Measurements from ENCODE around the gene ABCA1. TPM values are rescaled to one million over a fixed set of nuclear protein-coding genes. Genes with fewer than 3 reads are reported as not detected.
"Not testable (repeated sequence)": the region's sequence is repeated elsewhere in the genome, so short reads cannot be mapped to it uniquely, and the experiment has no call there.

The ABCA1 gene, protein sequence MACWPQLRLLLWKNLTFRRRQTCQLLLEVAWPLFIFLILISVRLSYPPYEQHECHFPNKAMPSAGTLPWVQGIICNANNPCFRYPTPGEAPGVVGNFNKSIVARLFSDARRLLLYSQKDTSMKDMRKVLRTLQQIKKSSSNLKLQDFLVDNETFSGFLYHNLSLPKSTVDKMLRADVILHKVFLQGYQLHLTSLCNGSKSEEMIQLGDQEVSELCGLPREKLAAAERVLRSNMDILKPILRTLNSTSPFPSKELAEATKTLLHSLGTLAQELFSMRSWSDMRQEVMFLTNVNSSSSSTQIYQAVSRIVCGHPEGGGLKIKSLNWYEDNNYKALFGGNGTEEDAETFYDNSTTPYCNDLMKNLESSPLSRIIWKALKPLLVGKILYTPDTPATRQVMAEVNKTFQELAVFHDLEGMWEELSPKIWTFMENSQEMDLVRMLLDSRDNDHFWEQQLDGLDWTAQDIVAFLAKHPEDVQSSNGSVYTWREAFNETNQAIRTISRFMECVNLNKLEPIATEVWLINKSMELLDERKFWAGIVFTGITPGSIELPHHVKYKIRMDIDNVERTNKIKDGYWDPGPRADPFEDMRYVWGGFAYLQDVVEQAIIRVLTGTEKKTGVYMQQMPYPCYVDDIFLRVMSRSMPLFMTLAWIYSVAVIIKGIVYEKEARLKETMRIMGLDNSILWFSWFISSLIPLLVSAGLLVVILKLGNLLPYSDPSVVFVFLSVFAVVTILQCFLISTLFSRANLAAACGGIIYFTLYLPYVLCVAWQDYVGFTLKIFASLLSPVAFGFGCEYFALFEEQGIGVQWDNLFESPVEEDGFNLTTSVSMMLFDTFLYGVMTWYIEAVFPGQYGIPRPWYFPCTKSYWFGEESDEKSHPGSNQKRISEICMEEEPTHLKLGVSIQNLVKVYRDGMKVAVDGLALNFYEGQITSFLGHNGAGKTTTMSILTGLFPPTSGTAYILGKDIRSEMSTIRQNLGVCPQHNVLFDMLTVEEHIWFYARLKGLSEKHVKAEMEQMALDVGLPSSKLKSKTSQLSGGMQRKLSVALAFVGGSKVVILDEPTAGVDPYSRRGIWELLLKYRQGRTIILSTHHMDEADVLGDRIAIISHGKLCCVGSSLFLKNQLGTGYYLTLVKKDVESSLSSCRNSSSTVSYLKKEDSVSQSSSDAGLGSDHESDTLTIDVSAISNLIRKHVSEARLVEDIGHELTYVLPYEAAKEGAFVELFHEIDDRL (N-terminal part only)
- 1.6 TPM for polyA plus RNA-seq (2012; ENCODE audit: insufficient read depth, insufficient read length, low read depth)

DNA sequence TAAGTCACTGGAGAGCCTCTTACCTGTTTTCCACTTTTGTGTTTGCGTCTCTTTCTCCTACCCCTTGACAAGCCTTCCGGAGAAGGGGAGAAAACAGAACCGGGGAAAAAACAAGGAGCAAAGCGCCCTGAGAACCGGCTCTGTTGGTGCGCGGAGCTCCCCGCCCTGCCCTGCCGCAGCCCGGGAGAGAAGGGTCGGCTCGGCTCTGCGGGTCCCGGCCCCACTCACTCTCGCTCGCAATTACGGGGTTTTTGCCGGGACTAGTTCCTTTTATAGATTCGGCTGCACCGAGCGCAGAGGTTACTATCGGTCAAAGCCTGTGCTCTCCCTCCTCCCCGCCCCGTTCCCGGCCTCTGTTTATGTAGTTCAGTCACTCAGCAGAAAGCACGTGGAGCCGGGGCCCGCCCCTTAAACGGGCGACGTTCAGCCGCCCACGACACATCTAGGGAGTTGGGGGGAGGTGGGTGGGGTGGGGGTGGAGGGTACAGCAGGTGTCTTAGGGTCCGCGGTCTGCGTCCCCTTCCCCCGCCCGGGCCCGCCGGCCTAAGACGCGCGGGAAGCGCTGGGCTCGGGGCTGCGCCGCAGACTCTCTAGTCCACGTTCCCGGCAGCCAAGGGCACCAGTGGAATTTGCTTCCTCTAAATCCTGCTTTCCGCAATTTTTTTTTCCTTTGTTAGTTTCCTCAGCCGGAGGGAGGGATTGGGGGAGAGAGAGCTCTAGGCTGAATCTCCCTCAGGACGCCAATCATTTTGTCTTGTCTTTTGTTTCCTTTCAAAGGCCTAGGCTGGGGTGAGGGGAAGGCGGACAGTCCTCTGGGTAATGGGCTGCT is at the start of gene ABCA1:
TSS of gene ABCA1 (minus strand) at position 244 of the 829 bp plus-strand sequence. CDS start 24,476 bp downstream, outside the sequence.
- Histone ChIP-seq H3K4me3 (ENCODE audit: low read depth, low read length) (peak within 1 kb of the TSS; percentile 38), H3K4me1 (no peaks in the 10 kb centered on the region), H3K36me3 (no peaks in the 10 kb centered on the region), H3K9me3 (no peaks in the 10 kb centered on the region; the same call in 1 of the 2 replicates), H3K27me3 (peaks cover 22% of the 10 kb centered on the region)
- TF ChIP-seq, protein P1, sequence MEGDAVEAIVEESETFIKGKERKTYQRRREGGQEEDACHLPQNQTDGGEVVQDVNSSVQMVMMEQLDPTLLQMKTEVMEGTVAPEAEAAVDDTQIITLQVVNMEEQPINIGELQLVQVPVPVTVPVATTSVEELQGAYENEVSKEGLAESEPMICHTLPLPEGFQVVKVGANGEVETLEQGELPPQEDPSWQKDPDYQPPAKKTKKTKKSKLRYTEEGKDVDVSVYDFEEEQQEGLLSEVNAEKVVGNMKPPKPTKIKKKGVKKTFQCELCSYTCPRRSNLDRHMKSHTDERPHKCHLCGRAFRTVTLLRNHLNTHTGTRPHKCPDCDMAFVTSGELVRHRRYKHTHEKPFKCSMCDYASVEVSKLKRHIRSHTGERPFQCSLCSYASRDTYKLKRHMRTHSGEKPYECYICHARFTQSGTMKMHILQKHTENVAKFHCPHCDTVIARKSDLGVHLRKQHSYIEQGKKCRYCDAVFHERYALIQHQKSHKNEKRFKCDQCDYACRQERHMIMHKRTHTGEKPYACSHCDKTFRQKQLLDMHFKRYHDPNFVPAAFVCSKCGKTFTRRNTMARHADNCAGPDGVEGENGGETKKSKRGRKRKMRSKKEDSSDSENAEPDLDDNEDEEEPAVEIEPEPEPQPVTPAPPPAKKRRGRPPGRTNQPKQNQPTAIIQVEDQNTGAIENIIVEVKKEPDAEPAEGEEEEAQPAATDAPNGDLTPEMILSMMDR (IDR thresholded peaks at IDR 0.05; ENCODE audit: low read depth, low read length): no peak
- DNase-seq: peak; percentile 60

DNA sequence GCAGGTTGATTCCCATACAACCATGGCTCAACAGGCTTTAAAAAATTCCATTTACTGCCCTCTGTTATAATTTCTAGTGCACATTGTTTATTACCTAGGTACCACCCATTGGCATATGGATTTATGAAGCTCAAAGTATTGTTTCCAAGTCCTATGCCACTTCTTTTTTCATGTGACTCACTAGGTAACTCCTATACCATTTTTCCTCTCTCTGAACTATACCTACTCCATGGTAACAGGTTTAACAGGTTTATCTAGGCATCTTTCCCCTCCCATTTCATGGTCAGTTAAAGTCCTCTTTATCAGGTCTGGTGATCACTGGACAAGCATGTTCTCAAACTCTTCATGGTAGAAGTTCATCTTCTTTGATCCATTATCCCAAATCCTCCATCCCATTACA is 49.6 kb upstream of the ABCA1 start:
- Histone ChIP-seq H3K4me3 (ENCODE audit: low read depth, low read length) (no peak overlapping the region), H3K4me1 (no peaks in the 10 kb centered on the region), H3K9me3 (no peaks in the 10 kb centered on the region), H3K36me3 (no peaks in the 10 kb centered on the region), H3K27me3 (no peaks in the 10 kb centered on the region)
- TF ChIP-seq, protein P1 (IDR thresholded peaks at IDR 0.05; ENCODE audit: low read depth, low read length): no peak
- DNase-seq: no peak

GRCh38 chr9:104977168-104977567 is 49.2 kb upstream of the ABCA1 start:
- H3K36me3 ChIP-seq: no peaks in the 10 kb centered on the region
- TF ChIP-seq, protein P1 (IDR thresholded peaks at IDR 0.05; ENCODE audit: low read depth, low read length): no peak
- H3K27me3 ChIP-seq: no peaks in the 10 kb centered on the region
- no peaks in the 10 kb centered on the region for H3K4me1 ChIP-seq
- no peak for DNase-seq
- no peaks in the 10 kb centered on the region for H3K9me3 ChIP-seq
- H3K4me3 ChIP-seq (ENCODE audit: low read depth, low read length): no peak overlapping the region

DNA sequence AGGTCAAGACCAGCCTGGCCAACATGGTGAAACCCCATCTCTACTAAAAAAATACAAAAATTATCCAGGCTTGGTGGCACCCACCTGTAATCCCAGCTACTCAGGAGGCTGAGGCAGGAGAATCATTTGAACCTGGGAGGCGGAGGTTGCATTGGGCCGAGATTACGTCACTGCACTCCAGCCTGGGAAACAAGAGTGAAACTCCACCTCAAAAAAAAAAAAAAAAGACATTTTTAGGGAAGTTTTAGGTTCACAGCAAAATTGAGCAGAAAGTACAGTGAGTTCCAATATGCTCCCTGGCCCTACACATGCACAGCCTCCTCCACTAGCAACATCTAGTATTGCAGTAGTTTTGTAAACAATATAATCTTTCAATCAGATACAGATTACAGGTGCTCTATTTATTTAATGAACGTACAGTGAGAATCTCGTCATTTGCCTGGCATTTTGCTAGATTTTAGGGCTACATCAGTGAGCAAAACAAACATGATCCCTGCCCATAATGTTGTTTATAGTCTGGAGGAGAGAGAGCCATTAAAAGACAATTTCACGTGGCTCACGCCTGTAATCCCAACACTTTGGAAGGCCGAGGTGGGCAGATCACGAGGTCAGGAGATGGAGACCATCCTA is 48.1 kb upstream of the ABCA1 start:
- H3K4me3 ChIP-seq (ENCODE audit: low read depth, low read length); H3K4me1 ChIP-seq; H3K27me3 ChIP-seq; H3K9me3 ChIP-seq; H3K36me3 ChIP-seq; DNase-seq: not testable (repeated sequence)

- no peaks in the 10 kb centered on the region for H3K9me3 ChIP-seq
- DNase-seq: no peak
- no peaks in the 10 kb centered on the region for H3K36me3 ChIP-seq
- no peak overlapping the region for H3K4me3 ChIP-seq (ENCODE audit: low read depth, low read length)
- TF ChIP-seq, protein P1 (IDR thresholded peaks at IDR 0.05; ENCODE audit: low read depth, low read length): no peak
- no peaks in the 10 kb centered on the region for H3K4me1 ChIP-seq
- no peaks in the 10 kb centered on the region for H3K27me3 ChIP-seq
Observed at GRCh38 chr9:104974053-104974962, 46.4 kb upstream of the ABCA1 start.

Data from BE2C (cell line).